GM21515 (cell line): ENCODE data around the gene RBMS2.
"Not testable (repeated sequence)": the region's sequence is repeated elsewhere in the genome, so short reads cannot be mapped to it uniquely, and the experiment has no call there.

Source experiments
- ATAC-seq: cut with Tn5 transposase; IDR thresholded peaks from one replicate; pipeline ENCODE4 v1.9.1; 2021; ENCODE audit not compliant: unreplicated experiment

The RBMS2 gene, protein sequence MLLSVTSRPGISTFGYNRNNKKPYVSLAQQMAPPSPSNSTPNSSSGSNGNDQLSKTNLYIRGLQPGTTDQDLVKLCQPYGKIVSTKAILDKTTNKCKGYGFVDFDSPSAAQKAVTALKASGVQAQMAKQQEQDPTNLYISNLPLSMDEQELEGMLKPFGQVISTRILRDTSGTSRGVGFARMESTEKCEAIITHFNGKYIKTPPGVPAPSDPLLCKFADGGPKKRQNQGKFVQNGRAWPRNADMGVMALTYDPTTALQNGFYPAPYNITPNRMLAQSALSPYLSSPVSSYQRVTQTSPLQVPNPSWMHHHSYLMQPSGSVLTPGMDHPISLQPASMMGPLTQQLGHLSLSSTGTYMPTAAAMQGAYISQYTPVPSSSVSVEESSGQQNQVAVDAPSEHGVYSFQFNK

DNA sequence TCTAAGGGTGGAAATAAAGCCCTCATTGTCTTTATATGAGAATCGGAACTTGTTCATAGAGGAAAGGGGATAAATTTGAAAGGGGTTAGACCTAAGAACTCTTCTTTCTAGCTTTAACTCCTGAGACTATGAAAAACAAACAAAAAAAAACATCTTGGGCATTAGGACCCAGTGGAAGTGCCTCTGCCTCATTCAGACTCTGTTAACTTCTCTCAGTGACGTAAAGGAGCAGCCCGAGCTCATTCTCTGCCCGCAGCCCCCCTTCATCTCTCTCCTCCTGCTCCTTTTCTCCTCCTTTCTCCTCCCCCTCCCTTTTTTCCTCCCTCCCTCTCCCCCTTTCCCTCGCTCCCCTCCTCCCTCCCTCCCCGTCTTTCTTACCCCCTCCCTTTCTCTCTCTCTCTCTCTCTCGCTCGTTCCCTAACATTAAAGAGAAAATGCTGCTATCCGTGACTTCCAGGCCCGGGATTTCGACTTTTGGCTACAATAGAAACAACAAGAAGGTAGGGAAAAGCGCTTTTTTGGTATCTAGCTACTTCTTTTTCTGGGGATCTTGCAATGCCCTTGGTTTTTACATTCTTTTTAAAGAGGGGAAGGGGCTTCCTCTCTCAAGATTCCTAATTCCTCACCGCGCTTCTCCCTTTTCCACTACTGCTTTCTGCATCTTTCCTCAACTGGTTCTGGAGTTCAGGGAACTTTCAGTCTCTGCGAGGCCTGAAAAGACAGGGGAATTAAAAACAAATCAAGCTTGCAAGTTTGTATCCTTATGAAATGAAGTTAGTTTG is at the start of gene RBMS2:
RBMS2 (plus strand) TSS at position 231 of the 782 bp plus-strand sequence; CDS start at position 435, 204 bp downstream.
- no peak for ATAC-seq

DNA sequence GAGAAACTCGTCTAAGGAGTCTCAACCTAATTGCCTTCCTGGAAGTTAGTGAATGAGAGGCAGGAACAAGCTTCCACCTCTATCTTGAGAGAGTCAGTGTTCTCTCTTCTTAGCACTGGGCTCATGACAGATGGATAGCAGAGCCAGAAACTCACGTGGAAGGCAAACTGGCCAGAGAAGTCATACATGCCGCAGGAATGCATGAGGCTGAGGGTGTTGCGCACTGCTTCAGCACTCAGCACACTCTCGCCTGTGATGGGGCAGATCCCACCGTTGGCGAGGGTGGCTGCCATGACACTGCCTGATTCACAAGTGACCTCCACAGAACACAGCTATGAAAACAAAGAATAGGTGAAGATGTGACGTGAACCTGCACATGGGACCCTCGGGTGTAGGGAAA is 47.2 kb upstream of the RBMS2 start:
- no peak for ATAC-seq

DNA sequence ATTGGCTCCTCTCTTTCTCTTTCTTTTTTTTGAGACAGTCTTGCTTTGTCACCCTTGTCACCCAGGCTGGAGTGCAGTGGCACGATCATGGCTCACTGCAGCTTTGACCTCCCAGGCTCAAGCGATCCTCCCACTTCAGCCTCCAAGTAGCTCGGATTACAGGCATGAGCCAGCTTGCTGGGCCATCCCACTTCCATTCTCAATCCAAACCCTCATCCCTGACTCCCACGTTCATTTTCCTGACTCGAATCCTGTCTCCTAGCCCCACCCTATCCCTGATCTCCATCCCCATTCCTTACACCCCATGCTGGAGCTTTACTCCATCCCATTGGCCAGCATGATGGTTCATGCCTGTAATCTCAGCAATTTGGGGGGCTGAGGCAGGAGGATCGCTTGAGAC is 45.5 kb upstream of the RBMS2 start:
- no peak for ATAC-seq

DNA sequence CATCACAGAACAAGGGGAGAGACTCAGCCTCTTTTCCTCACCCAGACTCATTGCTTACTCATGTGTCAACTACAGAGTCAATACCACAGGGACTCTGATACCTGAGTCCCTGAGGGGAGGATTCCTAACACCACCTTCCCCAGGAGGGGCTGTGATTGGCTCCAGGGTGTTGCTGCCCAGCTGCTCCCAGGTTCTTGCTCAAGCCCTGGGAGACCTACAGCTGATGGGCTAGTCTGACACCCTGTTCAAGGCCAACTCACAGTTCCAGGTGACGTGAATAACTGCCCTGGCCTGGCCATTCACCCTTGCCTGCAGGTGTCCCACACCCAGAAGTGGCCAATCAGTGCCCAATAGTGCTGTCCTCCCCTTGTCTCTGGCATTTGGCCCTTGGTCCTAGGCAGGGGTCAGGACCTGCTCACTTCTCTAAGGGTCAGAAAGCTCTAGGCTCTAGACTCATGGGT is 44.6 kb upstream of the RBMS2 start:
- ATAC-seq: no peak

DNA sequence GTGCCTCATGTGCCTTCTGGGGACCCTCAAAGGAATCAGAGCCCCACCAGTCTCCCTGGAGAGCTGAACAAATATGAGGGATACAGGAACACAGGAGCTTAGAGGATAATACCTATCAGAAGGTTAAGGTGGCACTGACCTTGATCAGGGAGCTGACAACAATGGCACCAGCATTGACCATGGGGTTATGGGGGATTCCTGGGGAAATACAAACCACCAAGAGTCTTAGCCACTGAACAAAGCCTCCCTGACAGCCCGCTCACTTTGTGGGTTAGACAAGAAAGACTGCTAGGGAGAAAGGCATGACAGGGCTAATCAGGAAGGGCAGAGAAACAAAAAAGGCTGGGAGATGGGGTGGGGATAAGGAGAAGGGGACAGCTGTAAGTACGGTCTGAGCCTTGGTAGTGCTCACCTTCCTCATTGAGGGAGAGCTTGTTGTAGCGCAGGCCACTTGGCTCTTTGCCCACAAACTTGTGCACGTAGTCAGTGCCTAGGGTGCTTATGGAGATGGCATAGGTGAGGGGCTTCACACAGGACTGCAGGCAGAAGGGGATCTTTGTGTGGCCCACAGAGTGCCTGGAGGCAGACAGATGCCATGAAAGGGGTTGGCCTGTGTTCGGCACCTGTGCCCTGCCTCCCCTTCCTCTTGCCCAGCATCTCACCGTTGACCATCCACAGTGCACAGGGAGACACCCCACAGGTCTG is 43.9 kb upstream of the RBMS2 start:
- ATAC-seq: no peak

DNA sequence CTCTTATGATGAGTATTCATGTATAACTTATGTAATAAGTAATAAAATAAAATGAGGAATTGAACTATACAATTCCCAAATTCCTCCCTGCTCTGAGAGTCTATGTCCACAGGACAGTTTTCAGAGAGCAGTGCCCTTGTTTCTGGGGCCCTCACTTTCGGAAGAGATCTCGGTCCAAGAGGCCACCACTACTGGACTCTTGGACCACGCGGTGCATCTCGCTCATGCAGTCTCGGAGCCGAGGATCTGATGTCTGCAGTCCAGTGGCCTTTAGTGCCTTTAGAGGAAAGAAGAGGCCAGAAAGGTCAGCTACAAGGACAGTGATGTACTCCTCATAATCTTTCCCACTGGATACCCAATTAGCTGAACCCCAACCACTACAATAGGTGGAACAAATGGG is 42.0 kb upstream of the RBMS2 start:
- no peak for ATAC-seq

DNA sequence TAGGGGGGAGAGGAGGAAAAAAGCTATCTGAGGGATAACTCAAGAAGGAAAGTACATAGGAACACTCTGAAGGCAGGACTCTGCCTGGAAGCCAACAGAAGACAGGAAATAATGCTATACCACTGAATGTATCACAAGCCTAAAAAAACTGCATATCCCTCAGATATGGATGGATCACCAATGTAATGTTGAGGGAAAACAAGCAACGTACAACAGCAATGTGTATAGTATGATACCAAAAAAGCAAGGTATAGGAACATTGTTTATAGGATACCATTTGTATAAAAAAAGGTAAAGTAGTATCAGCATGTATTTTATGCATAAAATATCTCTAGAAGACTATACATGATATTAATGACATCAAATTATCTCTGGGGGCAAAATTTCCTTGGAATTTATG is 37.1 kb upstream of the RBMS2 start:
- ATAC-seq: no peak

DNA sequence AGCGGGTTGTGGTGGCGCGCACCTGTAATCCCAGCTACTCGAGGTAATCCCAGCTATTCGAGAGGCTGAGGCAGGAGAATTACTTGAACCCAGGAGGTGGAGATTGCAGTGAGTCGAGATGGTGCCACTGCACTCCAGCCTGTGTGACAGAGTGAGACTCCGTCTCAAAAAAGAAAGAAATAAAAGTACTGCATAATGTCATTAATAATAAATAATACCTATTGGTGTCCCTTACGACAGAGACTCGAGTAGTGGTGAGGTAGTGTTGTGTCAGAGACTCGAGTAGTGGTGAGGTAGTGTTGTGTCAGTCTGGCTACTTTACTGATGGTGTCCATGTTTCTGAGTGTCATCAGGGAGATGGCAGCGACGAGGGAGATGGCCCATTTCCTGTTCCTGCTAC is 34.9 kb upstream of the RBMS2 start:
- no peak for ATAC-seq

DNA sequence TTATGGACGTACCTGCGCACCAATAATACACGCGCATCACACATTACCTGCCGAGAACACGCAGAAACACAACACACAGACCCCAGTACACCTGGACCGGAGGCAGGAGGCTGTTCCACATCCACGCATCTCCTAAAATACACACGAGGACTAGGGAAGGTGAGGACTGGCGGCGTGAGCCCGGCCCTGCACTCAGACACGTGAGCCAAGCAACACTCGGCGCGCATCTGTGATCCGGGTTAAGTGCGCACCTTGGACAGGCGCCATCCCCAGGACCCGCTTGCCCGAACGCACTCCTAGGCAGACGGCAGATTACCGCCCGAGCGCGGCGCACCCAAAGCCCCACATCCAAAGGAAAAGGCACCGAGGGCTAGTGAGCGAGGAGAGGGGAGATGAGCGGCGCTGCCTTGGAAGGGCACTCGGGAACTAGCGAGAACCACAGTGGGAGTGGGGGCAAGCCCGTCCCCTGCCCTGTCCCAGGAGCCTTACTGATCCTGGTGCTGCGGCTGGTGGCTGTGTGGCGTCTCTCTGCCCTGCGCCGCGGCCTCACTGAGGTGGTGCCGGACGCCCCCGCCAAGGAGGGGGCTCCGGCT is 34.1 kb upstream of the RBMS2 start:
- ATAC-seq: peak; percentile 30

DNA sequence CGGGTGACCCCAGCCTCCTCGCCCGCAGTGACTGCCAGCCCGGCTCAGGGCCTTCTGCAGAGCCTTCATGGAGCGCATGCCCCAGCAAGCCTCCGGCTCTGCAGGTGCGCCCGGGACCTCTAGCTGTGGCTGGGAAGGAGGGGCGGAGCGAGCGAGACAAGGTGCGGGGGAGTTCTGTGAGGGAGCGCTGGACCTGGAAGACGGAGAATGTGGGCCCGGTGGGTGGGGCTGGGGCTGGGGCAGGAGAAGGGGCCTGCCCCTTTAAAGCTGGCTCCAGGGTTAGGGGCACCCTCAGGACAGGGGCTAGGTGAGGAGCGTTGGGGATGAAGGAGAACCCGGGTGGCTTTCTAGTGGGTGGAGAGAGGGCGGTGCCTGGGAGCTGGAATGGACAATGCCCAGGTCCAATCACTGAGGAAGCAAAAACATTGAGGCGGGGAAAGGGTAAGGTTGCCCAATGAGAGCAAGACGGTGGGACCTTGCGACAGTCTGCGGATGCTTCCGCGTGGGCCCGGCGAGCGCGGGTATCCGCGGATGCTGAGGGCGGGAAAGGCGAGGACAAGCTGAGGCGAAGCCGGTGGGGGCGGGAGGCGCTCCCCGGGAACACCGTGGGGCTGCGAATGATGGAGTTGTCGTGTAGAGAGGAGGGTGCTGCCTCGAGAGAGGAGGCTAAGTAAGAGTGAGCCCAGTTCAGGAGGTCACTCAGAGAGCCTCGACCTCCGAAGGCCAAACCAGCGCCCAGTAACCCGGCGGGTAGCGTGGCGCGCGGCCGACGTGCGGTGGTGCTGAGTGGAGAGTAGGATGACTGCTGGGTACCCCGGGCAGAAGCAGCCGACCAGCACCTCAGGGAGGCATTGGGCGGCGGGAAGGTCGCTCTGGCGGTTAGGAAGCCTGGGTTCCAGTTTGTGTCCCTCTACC is 33.3 kb upstream of the RBMS2 start, which contains the start of gene GLS2:
GLS2 (minus strand) TSS at position 121 of the 915 bp plus-strand sequence; CDS start at position 78, 43 bp downstream.
- ATAC-seq: peak; percentile 74

DNA sequence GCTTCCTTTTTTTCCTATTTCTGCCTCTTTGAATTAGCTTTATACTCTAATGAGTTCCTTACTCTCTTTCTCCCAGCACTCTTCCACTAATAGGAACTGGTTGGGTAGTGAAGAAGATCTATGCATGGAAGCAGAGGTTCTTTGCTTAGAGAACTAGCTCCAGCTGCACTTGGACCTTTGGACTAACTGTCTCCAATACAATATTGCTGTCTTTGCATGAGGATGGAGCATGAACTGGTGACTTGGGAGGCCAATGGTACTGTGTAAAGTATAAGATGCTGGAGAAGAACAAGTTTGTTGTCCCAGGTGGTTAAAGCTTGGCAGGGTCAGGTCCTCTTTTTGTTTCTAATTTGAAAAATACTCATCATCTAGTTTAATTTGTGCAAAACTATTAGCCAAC is 31.3 kb upstream of the RBMS2 start:
- no peak for ATAC-seq

DNA sequence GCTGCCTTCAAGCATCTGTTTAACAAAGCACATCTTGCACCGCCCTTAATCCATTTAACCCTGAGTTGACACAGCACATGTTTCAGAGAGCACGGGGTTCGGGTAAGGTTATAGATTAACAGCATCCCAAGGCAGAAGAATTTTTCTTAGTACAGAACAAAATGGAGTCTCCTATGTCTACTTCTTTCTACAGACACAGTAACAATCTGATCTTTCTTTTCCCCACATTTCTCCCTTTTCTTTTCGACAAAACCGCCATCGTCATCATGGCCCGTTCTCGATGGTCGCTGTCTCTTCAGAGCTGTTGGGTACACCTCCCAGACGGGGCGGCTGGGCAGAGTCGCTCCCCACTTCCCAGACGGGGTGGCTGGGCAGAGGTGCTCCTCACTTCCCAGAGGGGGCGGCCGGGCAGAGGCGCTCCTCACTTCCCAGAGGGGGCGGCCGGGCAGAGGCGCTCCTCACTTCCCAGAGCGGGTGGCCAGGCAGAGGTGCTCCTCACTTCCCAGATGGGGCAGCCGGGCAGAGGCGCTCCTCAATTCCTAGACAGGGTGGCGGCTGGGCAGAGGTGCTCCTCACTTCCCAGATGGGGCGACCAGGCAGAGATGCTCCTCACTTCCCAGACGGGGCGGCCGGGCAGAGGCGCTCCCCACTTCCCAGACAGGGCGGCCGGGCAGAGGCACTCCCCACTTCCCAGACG is 28.1 kb upstream of the RBMS2 start:
- ATAC-seq: not testable (repeated sequence)

DNA sequence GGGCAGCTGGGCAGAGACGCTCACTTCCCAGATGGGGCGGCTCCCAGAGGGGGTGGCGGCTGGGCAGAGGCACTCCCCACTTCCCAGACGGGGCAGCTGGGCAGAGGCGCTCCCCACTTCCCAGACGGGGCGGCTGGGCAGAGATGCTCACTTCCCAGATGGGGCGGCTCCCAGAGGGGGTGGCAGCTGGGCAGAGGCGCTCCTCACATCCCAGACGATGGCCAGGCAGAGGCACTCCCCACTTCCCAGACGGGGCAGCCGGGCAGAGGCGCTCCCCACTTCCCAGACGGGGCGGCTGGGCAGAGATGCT is 27.6 kb upstream of the RBMS2 start:
- ATAC-seq: not testable (repeated sequence)

DNA sequence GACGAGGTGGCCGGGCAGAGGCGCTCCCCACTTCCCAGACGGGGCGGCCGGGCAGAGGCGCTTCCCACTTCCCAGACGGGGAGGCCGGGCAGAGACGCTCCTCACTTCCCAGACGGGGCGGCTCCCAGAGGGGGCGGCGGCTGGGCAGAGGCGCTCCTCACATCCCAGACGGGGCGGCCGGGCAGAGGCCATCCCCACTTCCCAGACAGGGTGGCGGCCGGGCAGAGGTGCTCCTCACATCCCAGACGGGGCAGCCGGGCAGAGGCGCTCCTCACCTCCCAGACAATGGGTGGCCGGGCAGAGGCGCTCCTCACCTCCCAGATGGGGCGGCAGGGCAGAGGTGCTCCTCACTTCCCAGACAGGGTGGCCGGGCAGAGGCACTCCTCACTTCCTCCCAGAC is 27.1 kb upstream of the RBMS2 start:
- ATAC-seq: not testable (repeated sequence)

DNA sequence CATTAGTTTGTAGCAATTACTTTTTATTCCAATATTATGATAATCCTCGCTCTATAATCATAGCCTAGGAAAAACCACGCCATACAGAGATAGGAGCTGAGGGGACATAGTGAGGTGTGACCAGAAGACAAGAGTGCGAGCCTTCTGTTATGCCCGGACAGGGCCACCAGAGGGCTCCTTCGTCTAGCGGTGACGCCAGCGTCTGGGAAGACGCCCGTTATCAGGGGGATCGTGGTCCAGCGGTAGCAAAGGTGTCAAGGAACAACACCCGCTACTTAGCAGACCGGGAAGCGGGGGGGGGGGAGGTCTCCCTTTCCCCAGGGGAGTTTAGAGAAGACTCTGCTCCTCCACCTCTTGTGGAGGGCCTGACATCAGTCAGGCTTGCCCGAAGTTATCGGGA is 24.9 kb upstream of the RBMS2 start:
- ATAC-seq: not testable (repeated sequence)

DNA sequence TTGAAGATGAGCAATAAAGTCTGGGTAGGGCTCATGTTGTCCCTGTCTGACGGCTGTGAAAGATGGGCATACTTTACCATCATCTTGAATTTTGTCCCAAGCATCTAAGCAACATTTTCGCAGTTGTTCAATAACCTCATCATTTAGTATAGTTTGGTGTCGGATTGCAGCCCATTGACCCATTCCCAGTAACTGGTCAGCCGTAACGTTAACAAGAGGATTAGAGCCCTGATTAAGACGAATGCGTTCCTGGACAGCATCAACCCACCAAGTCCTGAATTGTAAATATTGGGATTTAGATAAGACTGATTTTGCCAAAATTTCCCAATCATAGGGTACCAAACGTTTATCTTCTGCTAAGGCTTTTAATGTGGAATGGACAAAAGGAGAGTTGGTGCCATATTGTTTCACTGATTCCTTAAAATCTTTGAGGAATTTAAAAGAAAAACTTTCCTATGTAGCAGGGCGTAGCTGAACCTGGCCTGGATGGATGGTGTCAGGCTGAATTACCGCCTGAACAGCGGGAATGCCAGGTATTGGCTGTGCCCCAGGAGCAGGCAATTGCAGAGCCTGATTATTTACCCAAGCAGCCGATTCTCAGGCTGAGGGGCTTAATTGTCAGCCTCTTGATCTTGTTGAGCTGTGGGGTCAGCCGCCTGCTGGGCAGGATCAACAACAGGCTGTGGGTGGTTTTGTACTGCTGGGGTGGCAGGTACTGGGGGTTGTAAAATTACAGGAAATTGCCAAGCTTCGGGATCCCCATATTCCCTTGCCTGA is 23.3 kb upstream of the RBMS2 start:
- ATAC-seq: not testable (repeated sequence)

DNA sequence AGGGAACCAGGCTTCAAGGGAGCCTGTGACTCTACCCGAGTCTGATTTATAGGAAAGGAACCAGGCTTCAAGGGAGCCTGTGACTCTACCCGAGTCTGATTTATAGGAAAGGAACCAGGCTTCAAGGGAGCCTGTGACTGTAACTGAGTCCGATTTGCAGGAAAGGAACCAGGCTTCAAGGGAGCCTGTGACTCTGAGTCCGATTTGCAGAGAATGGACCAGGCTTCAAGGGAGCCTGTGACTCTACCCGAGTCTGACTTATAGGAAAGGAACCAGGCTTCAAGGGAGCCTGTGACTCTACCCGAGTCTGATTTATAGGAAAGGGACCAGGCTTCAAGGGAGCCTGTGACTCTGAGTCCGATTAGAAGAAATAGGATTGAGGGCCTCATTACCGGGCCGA is 22.2 kb upstream of the RBMS2 start:
- not testable (repeated sequence) for ATAC-seq

DNA sequence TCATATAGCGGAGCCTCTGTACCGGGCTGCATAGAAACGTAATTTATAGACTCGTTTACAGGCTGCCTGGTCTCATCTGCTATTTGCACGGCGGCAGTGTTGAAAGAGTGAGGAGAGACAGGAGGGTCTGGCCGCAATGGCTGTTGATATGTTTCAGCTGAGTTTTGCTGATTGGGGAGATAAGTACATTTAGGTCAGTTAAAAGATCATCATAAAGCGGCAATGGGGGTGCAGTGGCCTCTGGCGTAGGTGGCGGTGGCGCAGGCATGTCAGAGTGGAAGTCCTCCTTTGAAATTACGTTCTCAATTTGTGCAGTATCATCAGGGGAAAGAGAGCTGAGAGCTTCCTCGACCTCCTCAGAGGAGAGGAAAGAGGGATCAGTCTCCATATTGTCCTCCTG is 21.7 kb upstream of the RBMS2 start:
- ATAC-seq: not testable (repeated sequence)

DNA sequence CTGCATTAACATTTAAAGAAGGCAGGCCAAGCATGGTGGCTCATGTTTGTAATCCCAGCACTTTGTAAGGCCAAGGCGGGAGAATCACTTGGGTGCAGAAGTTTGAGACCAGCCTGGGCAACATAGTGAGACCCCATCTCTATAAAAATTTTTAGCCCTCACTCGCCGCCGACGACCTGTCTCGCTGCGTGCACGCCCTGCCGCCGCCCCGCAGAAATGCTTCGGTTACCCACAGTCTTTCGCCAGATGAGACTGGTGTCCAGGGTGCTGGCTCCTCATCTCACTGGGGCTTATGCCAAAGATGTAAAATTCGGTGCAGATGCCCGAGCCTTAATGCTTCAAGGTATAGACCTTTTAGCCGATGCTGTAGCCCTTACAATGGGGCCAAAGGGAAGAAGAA is 10.8 kb upstream of the RBMS2 start:
- ATAC-seq: no peak
